ENCODE results near the gene IGF1R. TPM values are rescaled to one million over a fixed set of nuclear protein-coding genes. Genes with fewer than 3 reads are reported as not detected.

The IGF1R gene
- 28.0 and 41.3 TPM in 2 replicates for total RNA-seq

DNA sequence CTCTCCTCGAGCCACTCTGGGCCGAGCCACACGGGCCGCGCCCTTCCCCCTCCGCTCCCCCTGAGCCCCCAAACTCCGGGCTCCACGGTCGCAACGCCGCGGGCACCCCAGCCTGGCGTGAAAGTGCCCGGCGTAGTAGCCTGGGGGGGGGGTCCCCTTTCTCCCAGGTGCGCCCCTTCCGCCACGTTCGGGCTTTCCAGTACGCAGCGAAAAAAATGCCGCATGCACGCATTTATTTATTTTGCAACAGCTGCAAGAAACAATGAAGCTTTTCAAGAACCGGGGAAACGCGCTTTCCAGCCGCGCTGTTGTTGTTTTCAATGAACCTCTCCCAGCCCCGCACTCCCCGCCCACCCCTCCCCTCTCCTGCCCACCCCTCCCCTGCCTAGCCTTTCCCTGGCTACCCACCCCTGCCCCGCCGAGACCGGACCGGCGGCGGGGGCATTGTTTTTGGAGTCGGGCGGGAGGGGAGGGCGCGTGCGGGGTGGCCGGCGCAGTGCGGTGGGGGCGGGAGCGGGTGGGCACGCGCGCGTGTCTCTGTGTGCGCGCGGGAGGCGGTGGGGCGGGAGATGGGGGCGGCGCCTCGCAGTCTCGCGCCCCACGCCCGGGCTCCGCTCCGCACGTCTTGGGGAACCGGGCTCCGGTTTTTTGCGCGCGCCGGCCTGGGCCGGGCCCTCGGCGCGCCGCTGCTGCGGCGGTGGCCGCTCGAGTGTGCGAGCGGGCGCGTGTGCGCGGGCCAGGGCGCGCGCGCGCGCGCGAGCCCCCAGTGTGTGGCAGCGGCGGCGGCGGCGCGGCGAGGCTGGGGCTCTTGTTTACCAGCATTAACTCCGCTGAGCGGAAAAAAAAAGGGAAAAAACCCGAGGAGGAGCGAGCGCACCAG, at the start of gene IGF1R:
Gene IGF1R, plus strand, starts transcription at position 766 of the 880 bp plus-strand sequence. CDS start 1,043 bp downstream, outside the sequence.

Measured in airway epithelial cell (primary cell).